GM13976 (cell line): ENCODE results near the gene PCDHB7.
"Not testable (repeated sequence)": the region's sequence is repeated elsewhere in the genome, so short reads cannot be mapped to it uniquely, and the experiment has no call there.

Source experiments
- DNase-seq: peaks from one replicate; pipeline ENCODE4 v3.0.0; 2012; ENCODE audit warnings: low spot score
- in situ Hi-C: fragments of 300-500 bp; cut with MboI; formaldehyde crosslinking; loops from one replicate; pipeline ENCODE4 v1.12.0; 2022; ENCODE audit warnings: low sequenced_read_pairs, mixed read lengths, inconsistent platforms; ENCODE audit not compliant: unreplicated experiment
- TF ChIP-seq, protein P1 (sequence below): IDR thresholded peaks from 2 replicates; pipeline ENCODE4 v1.5.1; 2012; ENCODE audit warnings: borderline replicate concordance, mild to moderate bottlenecking; ENCODE audit not compliant: insufficient read depth; ENCODE audit errors: extremely low read depth, missing control alignments, control extremely low read depth

The PCDHB7 gene

DNA sequence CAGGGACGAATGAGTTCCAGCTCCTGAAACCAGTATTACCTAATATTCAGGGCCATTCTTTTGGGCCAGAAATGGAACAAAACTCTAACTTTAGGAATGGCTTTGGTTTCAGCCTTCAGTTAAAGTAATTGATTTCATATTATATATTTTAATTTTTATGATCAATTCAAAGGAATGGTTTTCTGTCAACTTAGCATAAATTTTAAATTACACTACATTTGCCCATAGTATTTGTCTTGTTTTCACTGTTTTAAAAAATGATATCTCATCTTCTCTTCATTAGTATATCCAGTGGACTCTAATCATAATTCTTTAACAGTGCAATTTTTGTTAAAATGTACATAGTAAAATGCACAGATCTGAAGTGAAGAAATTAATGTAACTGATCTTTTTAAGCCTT is 7.9 kb downstream of the PCDHB7 start:
- TF ChIP-seq, protein P1, sequence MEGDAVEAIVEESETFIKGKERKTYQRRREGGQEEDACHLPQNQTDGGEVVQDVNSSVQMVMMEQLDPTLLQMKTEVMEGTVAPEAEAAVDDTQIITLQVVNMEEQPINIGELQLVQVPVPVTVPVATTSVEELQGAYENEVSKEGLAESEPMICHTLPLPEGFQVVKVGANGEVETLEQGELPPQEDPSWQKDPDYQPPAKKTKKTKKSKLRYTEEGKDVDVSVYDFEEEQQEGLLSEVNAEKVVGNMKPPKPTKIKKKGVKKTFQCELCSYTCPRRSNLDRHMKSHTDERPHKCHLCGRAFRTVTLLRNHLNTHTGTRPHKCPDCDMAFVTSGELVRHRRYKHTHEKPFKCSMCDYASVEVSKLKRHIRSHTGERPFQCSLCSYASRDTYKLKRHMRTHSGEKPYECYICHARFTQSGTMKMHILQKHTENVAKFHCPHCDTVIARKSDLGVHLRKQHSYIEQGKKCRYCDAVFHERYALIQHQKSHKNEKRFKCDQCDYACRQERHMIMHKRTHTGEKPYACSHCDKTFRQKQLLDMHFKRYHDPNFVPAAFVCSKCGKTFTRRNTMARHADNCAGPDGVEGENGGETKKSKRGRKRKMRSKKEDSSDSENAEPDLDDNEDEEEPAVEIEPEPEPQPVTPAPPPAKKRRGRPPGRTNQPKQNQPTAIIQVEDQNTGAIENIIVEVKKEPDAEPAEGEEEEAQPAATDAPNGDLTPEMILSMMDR = no peak
- no peak for DNase-seq
- in situ Hi-C loops = no loop called here

DNA sequence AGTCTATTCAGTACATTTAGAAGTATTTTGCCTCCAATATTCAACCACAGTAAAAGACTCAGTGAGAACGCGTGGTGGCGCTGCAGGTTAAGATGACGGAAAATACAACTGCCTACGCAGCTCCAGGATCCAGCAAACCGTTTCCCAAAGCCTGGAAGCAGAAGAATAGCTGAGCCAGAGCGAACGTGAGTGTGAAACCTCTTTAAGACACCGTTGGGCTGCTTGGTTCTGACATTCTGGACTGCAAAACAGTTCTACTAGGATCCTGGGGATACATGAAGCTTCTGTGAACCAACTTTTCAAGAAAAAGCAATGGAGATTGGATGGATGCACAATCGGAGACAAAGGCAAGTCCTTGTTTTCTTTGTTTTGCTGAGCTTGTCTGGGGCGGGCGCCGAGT is 9.8 kb downstream of the PCDHB7 start, which contains the start of gene PCDHB16:
PCDHB16 (plus strand) TSS at position 140 of the 400 bp plus-strand sequence; CDS start at position 313, 173 bp downstream.
- TF ChIP-seq, protein P1 = no peak
- no peak for DNase-seq
- in situ Hi-C loops = no loop called here

DNA sequence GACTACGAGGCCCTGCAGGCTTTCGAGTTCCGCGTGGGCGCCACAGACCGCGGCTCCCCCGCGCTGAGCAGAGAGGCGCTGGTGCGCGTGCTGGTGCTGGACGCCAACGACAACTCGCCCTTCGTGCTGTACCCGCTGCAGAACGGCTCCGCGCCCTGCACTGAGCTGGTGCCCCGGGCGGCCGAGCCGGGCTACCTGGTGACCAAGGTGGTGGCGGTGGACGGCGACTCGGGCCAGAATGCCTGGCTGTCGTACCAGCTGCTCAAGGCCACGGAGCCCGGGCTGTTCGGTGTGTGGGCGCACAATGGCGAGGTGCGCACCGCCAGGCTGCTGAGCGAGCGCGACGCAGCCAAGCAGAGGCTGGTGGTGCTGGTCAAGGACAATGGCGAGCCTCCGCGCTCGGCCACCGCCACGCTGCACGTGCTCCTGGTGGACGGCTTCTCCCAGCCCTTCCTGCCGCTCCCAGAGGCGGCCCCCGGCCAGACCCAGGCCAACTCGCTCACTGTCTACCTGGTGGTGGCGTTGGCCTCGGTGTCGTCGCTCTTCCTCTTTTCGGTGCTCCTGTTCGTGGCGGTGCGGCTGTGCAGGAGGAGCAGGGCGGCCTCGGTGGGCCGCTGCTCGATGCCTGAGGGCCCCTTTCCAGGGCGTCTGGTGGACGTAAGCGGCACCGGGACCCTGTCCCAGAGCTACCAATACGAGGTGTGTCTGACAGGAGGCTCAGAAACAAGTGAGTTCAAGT is 11.8 kb downstream of the PCDHB7 start:
- in situ Hi-C loops, DNase-seq: not testable (repeated sequence)

DNA sequence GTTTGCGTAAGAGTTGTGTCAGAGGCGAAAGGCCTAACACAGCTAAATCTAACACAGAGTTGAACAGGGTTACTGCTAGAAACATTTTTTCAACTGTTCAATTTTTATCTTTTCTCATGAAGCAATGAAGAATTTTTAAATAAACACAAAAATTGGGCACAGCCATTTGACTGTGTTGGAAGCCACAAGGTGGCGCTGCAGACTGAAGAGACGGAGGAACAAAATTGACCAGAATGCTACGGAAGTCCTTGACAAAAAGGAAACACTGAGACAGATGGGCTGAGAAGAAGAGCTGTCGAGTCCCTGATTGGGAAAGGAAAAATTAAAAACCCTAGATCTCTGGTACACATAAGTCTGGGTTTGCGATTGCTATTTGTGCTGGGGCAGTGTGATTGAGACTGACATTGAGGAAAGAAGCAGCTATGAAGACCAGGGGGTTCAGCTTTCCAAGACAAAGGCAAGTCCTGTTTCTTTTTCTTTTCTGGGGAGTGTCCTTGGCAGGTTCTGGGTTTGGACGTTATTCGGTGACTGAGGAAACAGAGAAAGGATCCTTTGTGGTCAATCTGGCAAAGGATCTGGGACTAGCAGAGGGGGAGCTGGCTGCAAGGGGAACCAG is 14.6 kb downstream of the PCDHB7 start, which contains the start of gene PCDHB9:
PCDHB9 (plus strand) TSS at position 265 of the 616 bp plus-strand sequence; CDS start at position 423, 158 bp downstream.
- TF ChIP-seq, protein P1 = peak; percentile 25
- DNase-seq = peak; percentile 32
- in situ Hi-C loops = no loop called here

DNA sequence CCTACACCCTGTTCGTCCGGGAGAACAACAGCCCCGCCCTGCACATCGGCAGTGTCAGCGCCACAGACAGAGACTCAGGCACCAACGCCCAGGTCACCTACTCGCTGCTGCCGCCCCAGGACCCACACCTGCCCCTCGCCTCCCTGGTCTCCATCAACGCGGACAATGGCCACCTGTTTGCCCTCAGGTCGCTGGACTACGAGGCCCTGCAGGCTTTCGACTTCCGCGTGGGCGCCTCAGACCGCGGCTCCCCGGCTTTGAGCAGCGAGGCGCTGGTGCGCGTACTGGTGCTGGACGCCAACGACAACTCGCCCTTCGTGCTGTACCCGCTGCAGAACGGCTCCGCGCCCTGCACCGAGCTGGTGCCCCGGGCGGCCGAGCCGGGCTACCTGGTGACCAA is 16.2 kb downstream of the PCDHB7 start:
- in situ Hi-C loops, DNase-seq: not testable (repeated sequence)

DNA sequence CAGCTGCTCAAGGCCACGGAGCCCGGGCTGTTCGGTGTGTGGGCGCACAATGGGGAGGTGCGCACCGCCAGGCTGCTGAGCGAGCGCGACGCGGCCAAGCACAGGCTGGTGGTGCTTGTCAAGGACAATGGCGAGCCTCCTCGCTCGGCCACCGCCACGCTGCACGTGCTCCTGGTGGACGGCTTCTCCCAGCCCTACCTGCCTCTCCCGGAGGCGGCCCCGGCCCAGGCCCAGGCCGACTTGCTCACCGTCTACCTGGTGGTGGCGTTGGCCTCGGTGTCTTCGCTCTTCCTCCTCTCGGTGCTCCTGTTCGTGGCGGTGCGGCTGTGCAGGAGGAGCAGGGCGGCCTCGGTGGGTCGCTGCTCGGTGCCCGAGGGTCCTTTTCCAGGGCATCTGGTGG is 16.7 kb downstream of the PCDHB7 start:
- in situ Hi-C loops, DNase-seq: not testable (repeated sequence)

DNA sequence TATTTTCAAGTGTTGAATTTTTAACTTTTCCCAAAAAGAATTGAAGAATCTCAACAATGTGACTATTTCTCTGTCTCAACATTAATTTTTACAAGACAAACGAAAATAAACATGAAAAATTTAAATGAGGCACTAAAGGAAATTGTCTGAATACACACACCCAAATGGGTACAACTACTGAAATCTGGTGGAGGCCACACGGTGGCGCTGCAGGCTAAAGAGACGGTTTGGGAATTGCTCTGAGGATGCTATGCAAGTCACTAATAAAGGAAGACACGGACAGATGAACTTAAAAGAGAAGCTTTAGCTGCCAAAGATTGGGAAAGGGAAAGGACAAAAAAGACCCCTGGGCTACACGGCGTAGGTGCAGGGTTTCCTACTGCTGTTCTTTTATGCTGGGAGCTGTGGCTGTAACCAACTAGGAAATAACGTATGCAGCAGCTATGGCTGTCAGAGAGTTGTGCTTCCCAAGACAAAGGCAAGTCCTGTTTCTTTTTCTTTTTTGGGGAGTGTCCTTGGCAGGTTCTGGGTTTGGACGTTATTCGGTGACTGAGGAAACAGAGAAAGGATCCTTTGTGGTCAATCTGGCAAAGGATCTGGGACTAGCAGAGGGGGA is 19.8 kb downstream of the PCDHB7 start, which contains the start of gene PCDHB10:
PCDHB10 (plus strand) TSS at position 244 of the 616 bp plus-strand sequence; CDS start at position 444, 200 bp downstream.
- in situ Hi-C loops = no loop called here
- DNase-seq = no peak

DNA sequence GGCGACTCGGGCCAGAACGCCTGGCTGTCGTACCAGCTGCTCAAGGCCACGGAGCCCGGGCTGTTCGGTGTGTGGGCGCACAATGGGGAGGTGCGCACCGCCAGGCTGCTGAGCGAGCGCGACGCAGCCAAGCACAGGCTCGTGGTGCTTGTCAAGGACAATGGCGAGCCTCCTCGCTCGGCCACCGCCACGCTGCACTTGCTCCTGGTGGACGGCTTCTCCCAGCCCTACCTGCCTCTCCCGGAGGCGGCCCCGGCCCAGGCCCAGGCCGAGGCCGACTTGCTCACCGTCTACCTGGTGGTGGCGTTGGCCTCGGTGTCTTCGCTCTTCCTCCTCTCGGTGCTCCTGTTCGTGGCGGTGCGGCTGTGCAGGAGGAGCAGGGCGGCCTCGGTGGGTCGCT is 21.9 kb downstream of the PCDHB7 start:
- DNase-seq, in situ Hi-C loops: not testable (repeated sequence)

More for the DNA sequence above, 19.8 kb downstream of the PCDHB7 start, which contains the start of gene PCDHB10:
- TF ChIP-seq, protein P1 = no peak
